ENCODE results near the gene PNMA6F. TPM values are rescaled to one million over a fixed set of nuclear protein-coding genes. Genes with fewer than 3 reads are reported as not detected.

PNMA6F gene
- not detected in 2 replicates for total RNA-seq

GRCh38 chrX:153321381-153322124 is at the start of gene PNMA6F:
PNMA6F (minus strand) TSS chrX:153321767; CDS start chrX:153320674, 1,093 bp downstream.
- Mint-ChIP-seq H3K4me1 (ENCODE audit: low read depth) (no peaks in the 10 kb centered on the region), H3K4me3 (no peak within 1 kb of the TSS), H3K27ac (no peak within 1 kb of the TSS), H3K36me3 (ENCODE audit: low read depth) (no peaks in the 10 kb centered on the region), H3K27me3 (ENCODE audit: insufficient read depth) (peaks cover 38% of the 10 kb centered on the region), H3K9me3 (no peaks in the 10 kb centered on the region)
- DNase-seq (ENCODE audit: low spot score), result no peak
- intact Hi-C loops (cut with micrococcal nuclease), result no loop called here

GRCh38 chrX:153371256-153371655 is 49.7 kb upstream of the PNMA6F start:
- Mint-ChIP-seq H3K4me1 (ENCODE audit: low read depth) (peaks cover 7% of the 10 kb centered on the region), H3K36me3 (ENCODE audit: low read depth) (no peaks in the 10 kb centered on the region), H3K27ac (no peak overlapping the region), H3K4me3 (no peak overlapping the region), H3K27me3 (ENCODE audit: insufficient read depth) (peaks cover 5% of the 10 kb centered on the region), H3K9me3 (no peaks in the 10 kb centered on the region)
- DNase-seq (ENCODE audit: low spot score), result no peak
- intact Hi-C loops (cut with micrococcal nuclease), result no loop called here

DNA sequence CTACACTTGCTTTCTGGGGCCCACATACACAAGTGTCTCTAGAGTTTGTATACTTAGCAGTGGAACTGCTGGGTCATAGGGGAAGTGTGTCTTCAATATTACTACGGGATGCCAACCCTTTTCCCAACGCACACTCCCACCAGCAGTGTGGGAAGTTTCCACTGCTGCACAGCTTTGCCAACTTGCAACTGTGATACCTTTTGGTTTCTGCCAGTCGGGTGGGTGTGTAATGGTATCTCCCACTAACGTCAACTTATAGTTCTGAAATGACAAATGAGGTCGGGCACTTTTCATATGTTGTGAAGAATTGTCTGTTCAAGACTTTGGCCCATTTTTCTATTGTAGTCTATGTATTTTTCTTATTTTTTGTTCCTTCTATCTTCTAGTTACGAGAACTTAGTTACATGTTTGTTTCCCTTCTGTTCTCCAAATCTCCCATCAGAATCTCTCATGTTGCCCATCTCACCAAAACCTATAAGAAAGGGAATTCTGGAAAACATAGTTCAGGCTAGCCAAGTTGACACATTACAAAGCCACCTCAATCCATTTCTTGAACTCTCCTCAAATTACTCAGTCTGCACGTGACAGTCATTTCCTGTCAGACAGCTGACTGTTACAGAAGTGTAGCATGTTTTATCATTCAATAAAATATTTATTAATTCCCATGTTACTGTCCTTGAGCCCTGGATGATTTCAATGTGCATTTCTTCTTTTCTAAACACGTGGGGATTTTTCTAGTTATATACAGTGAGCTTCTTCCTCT is 48.9 kb upstream of the PNMA6F start:
- peaks cover 5% of the 10 kb centered on the region for H3K27me3 Mint-ChIP-seq (ENCODE audit: insufficient read depth)
- intact Hi-C loops (cut with micrococcal nuclease), result no loop called here
- no peaks in the 10 kb centered on the region for H3K9me3 Mint-ChIP-seq
- H3K36me3 Mint-ChIP-seq (ENCODE audit: low read depth), result no peaks in the 10 kb centered on the region
- H3K4me1 Mint-ChIP-seq (ENCODE audit: low read depth), result peaks cover 13% of the 10 kb centered on the region
- no peak overlapping the region for H3K27ac Mint-ChIP-seq
- no peak overlapping the region for H3K4me3 Mint-ChIP-seq
- DNase-seq (ENCODE audit: low spot score), result no peak

- Mint-ChIP-seq H3K9me3 (no peaks in the 10 kb centered on the region), H3K27me3 (ENCODE audit: insufficient read depth) (peaks cover 2% of the 10 kb centered on the region), H3K4me1 (ENCODE audit: low read depth) (peaks cover 13% of the 10 kb centered on the region), H3K4me3 (no peak overlapping the region), H3K36me3 (ENCODE audit: low read depth) (no peaks in the 10 kb centered on the region), H3K27ac (no peak overlapping the region)
- intact Hi-C loops (cut with micrococcal nuclease), result no loop called here
- DNase-seq (ENCODE audit: low spot score), result no peak
Measured at GRCh38 chrX:153366878-153367538, 45.4 kb upstream of the PNMA6F start.

GRCh38 chrX:153366119-153366518 is 44.6 kb upstream of the PNMA6F start:
- Mint-ChIP-seq H3K9me3 (no peaks in the 10 kb centered on the region), H3K4me3 (no peak overlapping the region), H3K27ac (no peak overlapping the region), H3K4me1 (ENCODE audit: low read depth) (peaks cover 13% of the 10 kb centered on the region), H3K36me3 (ENCODE audit: low read depth) (no peaks in the 10 kb centered on the region), H3K27me3 (ENCODE audit: insufficient read depth) (peaks cover 2% of the 10 kb centered on the region)
- intact Hi-C loops (cut with micrococcal nuclease), result no loop called here
- DNase-seq (ENCODE audit: low spot score), result no peak

DNA sequence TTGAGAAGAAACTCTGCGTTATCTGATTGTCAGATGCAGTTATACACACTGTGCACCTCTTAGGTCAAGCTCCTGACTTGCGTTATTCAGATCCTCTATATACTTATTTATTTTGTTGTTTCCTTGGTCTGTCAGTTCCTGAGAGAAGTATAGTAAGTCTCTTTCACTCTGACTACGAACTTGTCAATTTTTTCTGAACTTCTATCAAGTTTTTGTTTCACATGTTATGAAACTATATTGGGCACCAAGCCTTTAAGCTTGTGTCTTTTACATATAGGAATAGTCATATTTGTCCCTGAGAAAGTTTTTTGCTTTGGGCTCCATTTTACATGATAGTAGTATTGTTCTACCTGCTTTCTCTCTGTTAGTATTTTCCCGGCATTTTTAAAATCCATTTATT is 44.1 kb upstream of the PNMA6F start:
- Mint-ChIP-seq H3K36me3 (ENCODE audit: low read depth) (no peaks in the 10 kb centered on the region), H3K27ac (no peak overlapping the region), H3K9me3 (no peaks in the 10 kb centered on the region), H3K27me3 (ENCODE audit: insufficient read depth) (peaks cover 2% of the 10 kb centered on the region), H3K4me3 (no peak overlapping the region), H3K4me1 (ENCODE audit: low read depth) (peaks cover 11% of the 10 kb centered on the region)
- no peak for DNase-seq (ENCODE audit: low spot score)
- intact Hi-C loops (cut with micrococcal nuclease), result no loop called here

GRCh38 chrX:153361781-153362397 is 40.3 kb upstream of the PNMA6F start:
- Mint-ChIP-seq H3K27ac (no peak overlapping the region), H3K4me3 (no peak overlapping the region), H3K36me3 (ENCODE audit: low read depth) (peaks cover 8% of the 10 kb centered on the region), H3K27me3 (ENCODE audit: insufficient read depth) (peaks cover 2% of the 10 kb centered on the region), H3K9me3 (peaks cover 12% of the 10 kb centered on the region), H3K4me1 (ENCODE audit: low read depth) (peaks cover 8% of the 10 kb centered on the region)
- intact Hi-C loops (cut with micrococcal nuclease), result no loop called here
- no peak for DNase-seq (ENCODE audit: low spot score)

GRCh38 chrX:153357877-153358276 is 36.3 kb upstream of the PNMA6F start:
- H3K4me1 Mint-ChIP-seq (ENCODE audit: low read depth), result no peaks in the 10 kb centered on the region
- DNase-seq (ENCODE audit: low spot score), result no peak
- intact Hi-C loops (cut with micrococcal nuclease), result no loop called here
- H3K27ac Mint-ChIP-seq, result no peak overlapping the region
- H3K36me3 Mint-ChIP-seq (ENCODE audit: low read depth), result peaks cover 11% of the 10 kb centered on the region
- H3K27me3 Mint-ChIP-seq (ENCODE audit: insufficient read depth), result peaks cover 2% of the 10 kb centered on the region
- H3K4me3 Mint-ChIP-seq, result no peak overlapping the region
- H3K9me3 Mint-ChIP-seq, result peaks cover 12% of the 10 kb centered on the region

DNA sequence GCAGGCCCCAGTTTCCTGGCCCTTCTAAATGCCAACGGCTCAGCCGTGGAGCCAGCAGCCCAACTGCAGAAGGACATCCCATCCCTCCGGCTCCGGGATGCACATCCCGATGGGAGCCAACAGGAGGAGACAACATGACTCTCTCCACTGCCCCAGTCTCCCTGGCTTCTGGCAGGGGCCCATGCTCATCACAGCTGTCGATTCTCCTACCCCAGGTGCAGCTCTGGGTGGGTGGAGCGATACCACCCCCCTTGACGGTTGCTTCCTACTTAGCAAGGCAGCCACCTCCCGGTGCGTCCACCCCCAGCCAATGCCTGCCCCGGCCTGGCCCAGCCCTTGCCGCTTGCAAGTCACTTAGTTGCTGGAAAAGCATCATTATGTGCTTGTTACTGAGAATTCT is 31.8 kb upstream of the PNMA6F start:
- peaks cover 19% of the 10 kb centered on the region for H3K36me3 Mint-ChIP-seq (ENCODE audit: low read depth)
- no peaks in the 10 kb centered on the region for H3K4me1 Mint-ChIP-seq (ENCODE audit: low read depth)
- intact Hi-C loops (cut with micrococcal nuclease), result no loop called here
- no peaks in the 10 kb centered on the region for H3K27me3 Mint-ChIP-seq (ENCODE audit: insufficient read depth)
- no peak overlapping the region for H3K27ac Mint-ChIP-seq
- H3K4me3 Mint-ChIP-seq, result no peak overlapping the region
- H3K9me3 Mint-ChIP-seq, result peaks cover 6% of the 10 kb centered on the region
- no peak for DNase-seq (ENCODE audit: low spot score)

DNA sequence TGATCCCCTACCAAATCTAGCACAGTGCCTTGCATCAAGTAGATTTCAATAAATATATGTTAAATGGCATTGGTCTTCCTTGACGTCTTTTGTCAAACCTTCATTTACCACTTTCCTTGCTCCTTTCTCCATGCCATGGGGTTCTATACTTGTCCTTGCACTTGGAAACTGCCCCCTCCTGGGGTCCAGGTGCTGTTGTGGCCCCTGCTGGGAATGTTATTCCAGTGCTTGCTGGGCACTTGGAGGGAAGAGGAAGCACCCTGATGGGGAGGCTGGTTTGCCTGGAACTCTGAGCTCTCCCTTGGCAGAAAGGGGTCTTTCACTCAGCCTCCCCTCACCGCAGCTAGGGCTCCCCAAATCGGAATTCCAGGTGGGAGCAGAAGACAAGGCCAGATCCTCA is 31.3 kb upstream of the PNMA6F start:
- Mint-ChIP-seq H3K4me1 (ENCODE audit: low read depth) (no peaks in the 10 kb centered on the region), H3K4me3 (no peak overlapping the region), H3K36me3 (ENCODE audit: low read depth) (peaks cover 19% of the 10 kb centered on the region), H3K27me3 (ENCODE audit: insufficient read depth) (no peaks in the 10 kb centered on the region), H3K9me3 (peaks cover 6% of the 10 kb centered on the region), H3K27ac (no peak overlapping the region)
- intact Hi-C loops (cut with micrococcal nuclease), result no loop called here
- no peak for DNase-seq (ENCODE audit: low spot score)

GRCh38 chrX:153351981-153352380 is 30.4 kb upstream of the PNMA6F start:
- Mint-ChIP-seq H3K36me3 (ENCODE audit: low read depth) (peaks cover 15% of the 10 kb centered on the region), H3K4me3 (no peak overlapping the region), H3K27ac (no peak overlapping the region), H3K9me3 (no peaks in the 10 kb centered on the region), H3K4me1 (ENCODE audit: low read depth) (no peaks in the 10 kb centered on the region), H3K27me3 (ENCODE audit: insufficient read depth) (no peaks in the 10 kb centered on the region)
- DNase-seq (ENCODE audit: low spot score), result no peak
- intact Hi-C loops (cut with micrococcal nuclease), result no loop called here

DNA sequence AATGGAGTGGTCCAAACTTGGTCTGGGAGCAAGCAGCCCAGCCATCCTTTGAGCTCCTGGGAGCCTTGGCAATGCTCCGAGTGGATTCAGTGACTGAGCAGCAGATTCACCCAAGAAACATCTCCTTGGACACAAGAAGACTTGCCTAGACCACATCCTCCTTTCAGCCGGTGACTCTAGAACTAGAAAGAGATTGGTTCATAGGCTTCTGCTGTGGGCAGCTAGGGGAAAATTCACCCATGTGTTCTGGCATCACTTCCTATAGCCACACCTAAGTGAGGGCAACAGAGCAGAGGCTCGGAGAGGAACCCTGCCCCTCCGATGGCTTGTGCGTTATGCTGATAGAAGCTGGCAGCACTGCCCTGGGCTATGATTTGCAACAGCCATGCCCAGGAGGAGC is 28.4 kb upstream of the PNMA6F start:
- H3K27me3 Mint-ChIP-seq (ENCODE audit: insufficient read depth), result no peaks in the 10 kb centered on the region
- H3K9me3 Mint-ChIP-seq, result no peaks in the 10 kb centered on the region
- H3K36me3 Mint-ChIP-seq (ENCODE audit: low read depth), result peaks cover 22% of the 10 kb centered on the region
- DNase-seq (ENCODE audit: low spot score), result no peak
- no peak overlapping the region for H3K27ac Mint-ChIP-seq
- no peaks in the 10 kb centered on the region for H3K4me1 Mint-ChIP-seq (ENCODE audit: low read depth)
- intact Hi-C loops (cut with micrococcal nuclease), result no loop called here
- no peak overlapping the region for H3K4me3 Mint-ChIP-seq

DNA sequence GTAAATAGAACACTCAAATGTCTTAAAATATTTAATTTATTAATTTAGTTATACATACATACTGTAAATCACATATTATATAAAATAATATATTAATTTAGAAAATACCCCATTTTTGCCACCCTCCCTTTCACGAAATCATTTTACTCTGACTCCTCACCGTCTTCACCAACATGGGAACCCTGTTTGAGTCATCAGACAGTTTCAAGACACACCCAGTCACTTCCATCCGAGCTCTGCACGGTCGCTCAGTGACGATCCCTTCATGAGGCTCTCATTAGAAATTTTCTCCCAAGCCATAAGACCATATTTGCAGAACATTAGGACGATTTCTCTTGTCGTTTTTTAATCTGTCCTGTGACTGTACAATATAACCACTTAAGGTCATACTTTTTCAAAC is 26.9 kb upstream of the PNMA6F start:
- H3K36me3 Mint-ChIP-seq (ENCODE audit: low read depth), result peaks cover 30% of the 10 kb centered on the region
- peaks cover 8% of the 10 kb centered on the region for H3K4me1 Mint-ChIP-seq (ENCODE audit: low read depth)
- no peak overlapping the region for H3K27ac Mint-ChIP-seq
- DNase-seq (ENCODE audit: low spot score), result no peak
- intact Hi-C loops (cut with micrococcal nuclease), result no loop called here
- no peak overlapping the region for H3K4me3 Mint-ChIP-seq
- no peaks in the 10 kb centered on the region for H3K27me3 Mint-ChIP-seq (ENCODE audit: insufficient read depth)
- H3K9me3 Mint-ChIP-seq, result no peaks in the 10 kb centered on the region
